WERI-Rb-1 (cell line): ENCODE data around the gene KLHL6.

ENCODE experiments used
- DNase-seq: peaks from one replicate; pipeline ENCODE4 v3.0.0-alpha.2; 2020
- H3K27ac ChIP-seq: fragments of 250-450 bp; sonication (Bioruptor Pico); 2 replicates; pipeline ENCODE4 v1.5.1; 2020; ENCODE audit warnings: mild to moderate bottlenecking, moderate library complexity
- H3K27me3 ChIP-seq: fragments of 250-450 bp; sonication (Bioruptor Pico); 2 replicates; pipeline ENCODE4 v1.5.1; 2021; ENCODE audit warnings: mild to moderate bottlenecking, low read depth, moderate library complexity; ENCODE audit not compliant: insufficient read depth, severe bottlenecking
- H3K36me3 ChIP-seq: fragments of 250-450 bp; sonication (Bioruptor Pico); 2 replicates; pipeline ENCODE4 v1.5.1; 2020; ENCODE audit warnings: mild to moderate bottlenecking, moderate library complexity
- H3K4me3 ChIP-seq: 2 replicates; pipeline ENCODE4 v1.5.1; 2011; ENCODE audit warnings: low read depth, mild to moderate bottlenecking, control low read depth, low read length
- H3K9me3 ChIP-seq: fragments of 250-450 bp; sonication (Bioruptor Pico); 2 replicates; pipeline ENCODE4 v1.5.1; 2021; ENCODE audit warnings: mild to moderate bottlenecking, moderate library complexity; ENCODE audit not compliant: severe bottlenecking
- TF ChIP-seq, protein P1 (sequence below): IDR thresholded peaks from 2 replicates; pipeline ENCODE4 v1.5.1; 2011; ENCODE audit warnings: low read depth, mild to moderate bottlenecking, control low read depth, inconsistent platforms, low read length

Gene KLHL6

GRCh38 chr3:183548262-183548769 lies 7.2 kb downstream of the KLHL6 start:
- Histone ChIP-seq H3K36me3 (no peaks in the 10 kb centered on the region), H3K9me3 (no peaks in the 10 kb centered on the region), H3K4me3 (no peak overlapping the region), H3K27ac (no peak overlapping the region), H3K27me3 (no peaks in the 10 kb centered on the region)
- DNase-seq: no peak
- TF ChIP-seq, protein P1, sequence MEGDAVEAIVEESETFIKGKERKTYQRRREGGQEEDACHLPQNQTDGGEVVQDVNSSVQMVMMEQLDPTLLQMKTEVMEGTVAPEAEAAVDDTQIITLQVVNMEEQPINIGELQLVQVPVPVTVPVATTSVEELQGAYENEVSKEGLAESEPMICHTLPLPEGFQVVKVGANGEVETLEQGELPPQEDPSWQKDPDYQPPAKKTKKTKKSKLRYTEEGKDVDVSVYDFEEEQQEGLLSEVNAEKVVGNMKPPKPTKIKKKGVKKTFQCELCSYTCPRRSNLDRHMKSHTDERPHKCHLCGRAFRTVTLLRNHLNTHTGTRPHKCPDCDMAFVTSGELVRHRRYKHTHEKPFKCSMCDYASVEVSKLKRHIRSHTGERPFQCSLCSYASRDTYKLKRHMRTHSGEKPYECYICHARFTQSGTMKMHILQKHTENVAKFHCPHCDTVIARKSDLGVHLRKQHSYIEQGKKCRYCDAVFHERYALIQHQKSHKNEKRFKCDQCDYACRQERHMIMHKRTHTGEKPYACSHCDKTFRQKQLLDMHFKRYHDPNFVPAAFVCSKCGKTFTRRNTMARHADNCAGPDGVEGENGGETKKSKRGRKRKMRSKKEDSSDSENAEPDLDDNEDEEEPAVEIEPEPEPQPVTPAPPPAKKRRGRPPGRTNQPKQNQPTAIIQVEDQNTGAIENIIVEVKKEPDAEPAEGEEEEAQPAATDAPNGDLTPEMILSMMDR: no peak

- Histone ChIP-seq H3K27ac (no peak overlapping the region), H3K9me3 (no peaks in the 10 kb centered on the region), H3K27me3 (no peaks in the 10 kb centered on the region), H3K4me3 (no peak overlapping the region), H3K36me3 (no peaks in the 10 kb centered on the region)
- TF ChIP-seq, protein P1: no peak
- DNase-seq: no peak
Measured at GRCh38 chr3:183546625-183547024, 8.9 kb downstream of the KLHL6 start.

DNA sequence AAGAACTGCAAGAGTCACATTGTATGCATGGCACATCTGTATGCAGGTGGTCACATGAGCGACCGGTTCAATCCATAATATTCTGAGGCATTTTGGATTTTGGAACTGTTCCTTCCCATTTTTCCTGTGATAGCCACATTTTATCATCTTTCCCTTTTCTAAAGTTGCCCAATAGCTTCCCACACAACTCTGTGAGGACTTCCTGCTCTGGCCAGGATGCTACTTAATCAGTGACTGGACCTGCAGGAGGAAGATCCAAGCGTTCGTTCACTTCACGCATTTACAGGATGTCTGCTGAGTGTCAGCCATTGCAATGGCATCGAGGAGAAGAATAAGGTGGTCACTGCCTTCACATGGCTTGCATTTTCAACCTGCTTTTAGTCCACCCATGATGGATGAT lies 9.8 kb downstream of the KLHL6 start:
- no peak overlapping the region for H3K4me3 ChIP-seq
- DNase-seq: no peak
- no peak overlapping the region for H3K27ac ChIP-seq
- H3K9me3 ChIP-seq: no peaks in the 10 kb centered on the region
- no peaks in the 10 kb centered on the region for H3K27me3 ChIP-seq
- TF ChIP-seq, protein P1: no peak
- no peaks in the 10 kb centered on the region for H3K36me3 ChIP-seq

DNA sequence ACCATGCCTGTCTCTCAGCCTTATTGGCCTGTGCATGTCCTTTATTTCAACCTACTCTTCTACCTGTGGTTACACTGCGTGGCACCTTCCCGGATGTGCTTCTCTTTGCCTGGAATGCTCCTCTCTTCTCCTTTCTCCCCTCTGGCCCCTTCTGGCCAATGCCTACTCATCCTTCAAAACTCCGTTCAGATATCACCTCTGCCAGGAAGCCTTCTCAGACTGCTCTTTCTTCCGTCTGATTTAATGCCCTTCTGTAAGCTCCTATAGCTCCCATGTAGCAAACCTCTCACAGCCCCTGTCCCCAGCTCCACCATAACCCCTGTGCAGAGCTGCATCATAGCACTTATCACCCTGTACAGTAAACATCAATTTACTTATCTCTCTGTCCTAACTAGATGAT lies 13.2 kb downstream of the KLHL6 start:
- no peak overlapping the region for H3K27ac ChIP-seq
- TF ChIP-seq, protein P1: no peak
- H3K27me3 ChIP-seq: no peaks in the 10 kb centered on the region
- no peak for DNase-seq
- no peak overlapping the region for H3K4me3 ChIP-seq
- H3K9me3 ChIP-seq: no peaks in the 10 kb centered on the region
- no peaks in the 10 kb centered on the region for H3K36me3 ChIP-seq

- Histone ChIP-seq H3K9me3 (no peaks in the 10 kb centered on the region), H3K36me3 (no peaks in the 10 kb centered on the region), H3K27me3 (no peaks in the 10 kb centered on the region), H3K27ac (no peak overlapping the region), H3K4me3 (no peak overlapping the region)
- TF ChIP-seq, protein P1: no peak
- DNase-seq: no peak
Measured at GRCh38 chr3:183541738-183542137, 13.8 kb downstream of the KLHL6 start.

- TF ChIP-seq, protein P1: no peak
- no peak for DNase-seq
- no peaks in the 10 kb centered on the region for H3K36me3 ChIP-seq
- H3K27ac ChIP-seq: no peak overlapping the region
- H3K9me3 ChIP-seq: no peaks in the 10 kb centered on the region
- no peaks in the 10 kb centered on the region for H3K27me3 ChIP-seq
- H3K4me3 ChIP-seq: no peak overlapping the region
Measured at GRCh38 chr3:183541235-183541655, 14.3 kb downstream of the KLHL6 start.
